Peyer's patch (tissue), 4 donors: Measurements from ENCODE around the gene VPREB3. TPM values are rescaled to one million over a fixed set of nuclear protein-coding genes. Genes with fewer than 3 reads are reported as not detected.

Experiments used
- DNase-seq, 3 donors: peaks; one replicate each; pipeline ENCODE4 v3.0.0-alpha.2; 2017 to 2019
- H3K27ac ChIP-seq, 4 donors: fragments of 200-600 bp; sonication (generic); one replicate each; pipeline ENCODE4 v1.5.1; 2016 to 2019
- H3K27me3 ChIP-seq, 2 donors: fragments of 200-600 bp; sonication (generic); one replicate each; pipeline ENCODE4 v1.5.1; 2019
- H3K36me3 ChIP-seq, 3 donors: fragments of 200-600 bp; sonication (generic); one replicate each; pipeline ENCODE4 v1.5.1; 2016 to 2019
- H3K4me1 ChIP-seq, 4 donors: fragments of 200-600 bp; sonication (generic); one replicate each; pipeline ENCODE4 v1.5.1; 2016 to 2019
- H3K4me3 ChIP-seq, 4 donors: fragments of 200-600 bp; sonication (generic); 1 replicate in 3 of 4; 2 replicates in 1 of 4; pipeline ENCODE4 v1.5.1; 2016 to 2019; ENCODE audit warnings: mild to moderate bottlenecking in 1 of 4
- H3K9me3 ChIP-seq, 4 donors: fragments of 200-600 bp; sonication (generic); one replicate each; pipeline ENCODE4 v1.5.1; 2016 to 2019; ENCODE audit warnings: mild to moderate bottlenecking in 1 of 4
- CTCF ChIP-seq, 6 experiments: fragments of 450-650 bp in 4 of 6; fragments of 200-600 bp in 2 of 6; sonication (generic) in 1 of 6; IDR thresholded peaks; one replicate each; pipeline ENCODE4 v1.5.1; 2017 to 2019; ENCODE audit warnings: antibody characterized with exemption in 6 of 6, mild to moderate bottlenecking in 3 of 6, moderate library complexity in 1 of 6
- POLR2A ChIP-seq, 2 donors: fragments of 450-650 bp; IDR thresholded peaks; one replicate each; pipeline ENCODE4 v1.5.1; 2017; ENCODE audit warnings: antibody characterized with exemption in 2 of 2, mild to moderate bottlenecking in 2 of 2, moderate library complexity in 2 of 2
- total RNA-seq, 4 donors: library from RNA; depleted of rRNA; stranded (reverse); fragments of >200 nt; gene quantifications; one replicate each; pipeline ENCODE4 v1.1.0, GENCODE V29; 2016

The VPREB3 gene
- total RNA-seq, 4 donors from 2014 or later: 29.7 TPM; not detected in 3

GRCh38 chr22:23782252-23782651 is 28.0 kb upstream of the VPREB3 start:
- DNase-seq: no peak
- TF ChIP-seq CTCF (IDR thresholded peaks at IDR 0.05) (no peak), POLR2A (IDR thresholded peaks at IDR 0.05) (no peak)
- Histone ChIP-seq H3K27ac (no peak overlapping the region), H3K27me3 (no peaks in the 10 kb centered on the region), H3K4me1 (peaks cover 0 to 14% (median 2%) of the 10 kb centered on the region in 4 donors), H3K4me3 (no peak overlapping the region), H3K9me3 (no peaks in the 10 kb centered on the region), H3K36me3 (no peaks in the 10 kb centered on the region)

GRCh38 chr22:23781511-23782183 is 27.4 kb upstream of the VPREB3 start:
- no peak overlapping the region for H3K27ac ChIP-seq
- H3K4me3 ChIP-seq: no peak overlapping the region
- no peaks in the 10 kb centered on the region for H3K36me3 ChIP-seq
- H3K9me3 ChIP-seq: no peaks in the 10 kb centered on the region
- no peak for TF ChIP-seq CTCF (IDR thresholded peaks at IDR 0.05)
- peaks cover 0 to 14% (median 2%) of the 10 kb centered on the region in 4 donors for H3K4me1 ChIP-seq
- DNase-seq: no peak
- H3K27me3 ChIP-seq: no peaks in the 10 kb centered on the region

- H3K4me1 ChIP-seq: peaks cover 0 to 8% (median 0%) of the 10 kb centered on the region in 4 donors
- H3K4me3 ChIP-seq: no peak overlapping the region
- no peak for TF ChIP-seq POLR2A (IDR thresholded peaks at IDR 0.05)
- no peak for TF ChIP-seq CTCF (IDR thresholded peaks at IDR 0.05)
- H3K9me3 ChIP-seq: no peaks in the 10 kb centered on the region
- no peaks in the 10 kb centered on the region for H3K27me3 ChIP-seq
- no peak for DNase-seq
- no peaks in the 10 kb centered on the region for H3K36me3 ChIP-seq
- H3K27ac ChIP-seq: no peak overlapping the region
These were observed 26.8 kb upstream of the VPREB3 start for GRCh38 chr22:23781065-23781464.

GRCh38 chr22:23780146-23780748 is 26.0 kb upstream of the VPREB3 start:
- no peak for DNase-seq
- TF ChIP-seq POLR2A (IDR thresholded peaks at IDR 0.05) (no peak), CTCF (IDR thresholded peaks at IDR 0.05) (no peak)
- no peaks in the 10 kb centered on the region for H3K27me3 ChIP-seq
- no peak overlapping the region for H3K4me3 ChIP-seq
- H3K36me3 ChIP-seq: no peaks in the 10 kb centered on the region
- no peak overlapping the region for H3K27ac ChIP-seq
- no peaks in the 10 kb centered on the region for H3K9me3 ChIP-seq
- peaks cover 0 to 8% (median 0%) of the 10 kb centered on the region in 4 donors for H3K4me1 ChIP-seq

GRCh38 chr22:23779731-23780130 is 25.5 kb upstream of the VPREB3 start:
- Histone ChIP-seq H3K36me3 (no peaks in the 10 kb centered on the region), H3K9me3 (no peaks in the 10 kb centered on the region), H3K4me3 (no peak overlapping the region), H3K27ac (no peak overlapping the region), H3K4me1 (peaks cover 0 to 13% (median 0%) of the 10 kb centered on the region in 4 donors), H3K27me3 (no peaks in the 10 kb centered on the region)
- no peak for DNase-seq
- no peak for TF ChIP-seq CTCF (IDR thresholded peaks at IDR 0.05)
- TF ChIP-seq POLR2A (IDR thresholded peaks at IDR 0.05): no peak
